ENCODE data around the gene C2CD2L.
A peak's percentile ranks its signal among the peaks of the same experiment; 100 is the strongest.
"Not testable (repeated sequence)": the region's sequence is repeated elsewhere in the genome, so short reads cannot be mapped to it uniquely, and the experiment has no call there.

The C2CD2L gene

DNA sequence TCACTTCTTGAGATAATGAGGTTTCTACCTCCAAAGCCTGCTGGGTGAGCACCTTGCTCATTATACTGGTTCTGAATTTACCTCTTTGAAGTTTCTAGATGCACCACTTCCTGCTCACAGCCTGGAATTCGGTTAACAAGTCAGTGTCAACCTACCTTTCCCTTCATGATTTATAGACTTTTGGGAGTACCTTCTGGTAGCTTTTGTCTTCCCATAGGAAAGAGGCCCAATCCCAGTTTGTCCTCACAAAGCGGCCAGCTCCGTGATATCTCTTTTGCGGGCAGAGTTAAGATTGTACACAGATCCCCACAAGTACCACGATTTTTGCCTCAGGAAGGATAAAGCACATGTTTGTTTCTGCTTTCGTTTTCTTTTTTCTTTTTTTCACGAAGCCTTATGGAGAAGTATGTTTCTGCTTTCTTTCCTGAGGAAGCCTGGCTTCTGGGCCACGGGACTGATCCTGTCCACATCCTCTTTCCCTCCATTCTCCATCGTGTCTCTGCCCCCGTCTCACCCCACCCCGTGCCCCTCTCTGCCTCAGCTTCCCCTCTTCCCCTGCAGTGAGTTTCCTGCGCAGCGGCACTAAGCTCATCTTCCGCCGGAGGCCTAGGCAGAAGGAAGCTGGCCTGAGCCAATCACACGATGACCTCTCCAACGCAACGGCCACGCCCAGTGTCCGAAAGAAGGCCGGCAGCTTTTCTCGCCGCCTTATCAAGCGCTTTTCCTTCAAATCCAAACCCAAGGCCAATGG is 8.5 kb downstream of the C2CD2L start:
- DNase-seq (ENCODE audit: low read depth, low spot score), result no peak

- DNase-seq (ENCODE audit: low read depth, low spot score), result no peak
These were observed 9.1 kb downstream of the C2CD2L start for GRCh38 chr11:119116235-119116594.

DNA sequence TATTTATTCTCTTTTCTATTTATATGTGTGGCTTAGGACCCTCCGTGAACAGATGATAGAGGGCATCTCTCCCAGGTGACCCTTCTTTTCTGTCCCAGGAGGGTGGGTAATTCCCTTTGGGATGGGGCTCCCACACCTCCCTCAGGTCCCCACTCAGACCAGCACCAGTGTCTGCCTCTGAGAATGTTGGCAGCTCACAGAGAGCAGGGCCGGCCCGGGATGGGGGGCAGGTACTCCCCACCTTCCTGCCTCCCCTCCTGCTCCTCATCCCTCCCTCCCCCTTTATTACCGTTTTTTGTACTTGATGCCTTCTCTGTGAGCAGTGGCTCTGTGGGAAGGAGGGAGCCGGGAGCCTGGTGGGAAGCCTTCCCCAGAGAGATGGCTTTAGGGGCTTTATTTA is 9.5 kb downstream of the C2CD2L start:
- DNase-seq (ENCODE audit: low read depth, low spot score), result no peak

DNA sequence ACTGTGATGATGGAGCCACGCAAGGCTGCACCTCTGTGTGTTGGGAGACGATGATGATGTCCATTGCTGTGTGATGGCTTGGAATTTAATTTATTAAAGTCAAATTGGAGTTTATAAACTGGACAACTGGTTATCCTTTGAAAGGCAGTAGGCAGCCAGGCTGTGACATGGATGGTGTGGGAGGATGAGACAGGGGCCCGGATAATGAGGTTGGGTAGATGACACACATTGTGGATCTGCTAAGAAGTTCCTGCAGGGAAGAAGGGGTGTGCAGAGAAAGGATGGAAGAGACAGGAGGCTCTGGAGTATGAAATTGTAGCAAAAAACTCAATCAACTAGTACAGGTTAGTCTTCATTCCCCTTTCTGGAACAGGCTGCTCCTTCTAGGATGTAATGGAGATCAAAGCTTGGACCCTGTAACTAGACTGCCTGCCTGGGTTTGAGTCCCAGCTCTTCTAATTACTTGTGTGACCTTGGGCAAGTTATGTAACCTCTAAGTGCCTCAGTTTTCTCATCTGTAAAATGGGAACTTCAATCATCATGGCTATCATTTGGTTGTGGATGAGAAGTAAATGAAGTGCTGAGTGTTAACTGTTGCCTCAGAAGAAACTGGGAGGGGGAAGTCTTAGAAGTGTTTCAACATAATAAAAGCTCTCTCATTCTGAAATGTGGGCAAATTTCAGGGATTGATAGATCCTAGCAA is 10.0 kb downstream of the C2CD2L start:
- DNase-seq (ENCODE audit: low read depth, low spot score), result no peak

DNA sequence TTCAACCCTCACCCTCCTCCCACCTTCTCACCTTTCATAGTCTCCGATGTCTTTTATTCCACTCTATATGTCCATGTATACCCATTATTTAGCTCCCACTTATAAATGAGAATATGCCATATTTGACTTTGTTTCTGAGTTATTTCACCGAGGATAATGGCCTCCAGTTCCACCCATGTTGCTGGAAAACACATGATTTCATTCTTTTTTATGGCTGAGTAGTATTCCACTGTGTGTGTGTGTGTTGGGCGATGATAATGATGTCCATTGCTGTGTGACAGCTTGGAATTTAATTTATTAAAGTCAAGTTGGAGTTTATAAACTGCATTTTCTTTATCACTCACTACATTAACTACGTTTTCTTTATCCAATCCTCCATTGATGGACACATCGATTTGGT is 11.1 kb downstream of the C2CD2L start:
- DNase-seq (ENCODE audit: low read depth, low spot score), result no peak

DNA sequence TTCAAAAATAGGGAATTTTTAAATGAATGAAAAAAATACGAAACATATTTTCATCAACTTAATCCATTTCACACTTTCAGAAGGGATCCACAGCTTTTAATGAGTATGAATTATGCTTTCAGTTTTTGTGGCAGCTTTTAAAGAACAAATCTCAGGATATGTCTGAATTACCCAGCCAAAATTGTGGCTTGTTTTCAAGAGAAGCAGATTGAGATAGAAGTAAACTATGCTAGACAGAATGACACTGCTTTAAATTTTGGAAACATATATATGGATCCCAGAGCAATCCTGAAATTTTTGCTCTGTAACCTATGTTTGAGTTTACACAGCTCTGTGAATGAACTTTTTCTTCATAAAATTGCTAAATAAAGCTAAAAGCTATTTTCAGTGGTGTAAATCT is 11.8 kb downstream of the C2CD2L start:
- DNase-seq (ENCODE audit: low read depth, low spot score), result no peak

GRCh38 chr11:119120639-119121007 is 13.5 kb downstream of the C2CD2L start:
- DNase-seq (ENCODE audit: low read depth, low spot score), result no peak

- peak; percentile 98 for DNase-seq (ENCODE audit: low read depth, low spot score)
These were observed 14.1 kb downstream of the C2CD2L start, which contains the start of gene HINFP for GRCh38 chr11:119121008-119121810. Gene HINFP (plus strand): TSS chr11:119121580. CDS start chr11:119126945, 5,365 bp downstream.

DNA sequence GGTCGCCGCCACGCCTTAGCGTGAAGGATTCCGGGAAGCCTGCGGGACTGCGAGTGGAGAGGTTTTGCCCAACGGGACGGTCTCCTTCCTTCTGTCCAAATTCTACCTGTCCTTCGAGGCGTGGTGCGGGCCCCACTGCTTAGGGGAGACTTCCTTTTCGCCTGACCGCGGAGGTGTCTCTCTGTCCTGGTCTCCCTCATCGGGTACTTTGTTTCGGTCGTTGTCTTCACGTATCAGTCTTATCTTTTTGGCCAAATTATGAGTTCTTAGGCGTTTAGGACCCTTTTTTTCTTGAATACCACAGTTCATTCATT is 14.6 kb downstream of the C2CD2L start:
- DNase-seq (ENCODE audit: low read depth, low spot score), result no peak

GRCh38 chr11:119125821-119126220 is 18.7 kb downstream of the C2CD2L start:
- DNase-seq (ENCODE audit: low read depth, low spot score), result no peak

GRCh38 chr11:119126675-119127268 is 19.6 kb downstream of the C2CD2L start:
- DNase-seq (ENCODE audit: low read depth, low spot score), result no peak

- no peak for DNase-seq (ENCODE audit: low read depth, low spot score)
These were observed 23.5 kb downstream of the C2CD2L start for GRCh38 chr11:119130662-119131061.

DNA sequence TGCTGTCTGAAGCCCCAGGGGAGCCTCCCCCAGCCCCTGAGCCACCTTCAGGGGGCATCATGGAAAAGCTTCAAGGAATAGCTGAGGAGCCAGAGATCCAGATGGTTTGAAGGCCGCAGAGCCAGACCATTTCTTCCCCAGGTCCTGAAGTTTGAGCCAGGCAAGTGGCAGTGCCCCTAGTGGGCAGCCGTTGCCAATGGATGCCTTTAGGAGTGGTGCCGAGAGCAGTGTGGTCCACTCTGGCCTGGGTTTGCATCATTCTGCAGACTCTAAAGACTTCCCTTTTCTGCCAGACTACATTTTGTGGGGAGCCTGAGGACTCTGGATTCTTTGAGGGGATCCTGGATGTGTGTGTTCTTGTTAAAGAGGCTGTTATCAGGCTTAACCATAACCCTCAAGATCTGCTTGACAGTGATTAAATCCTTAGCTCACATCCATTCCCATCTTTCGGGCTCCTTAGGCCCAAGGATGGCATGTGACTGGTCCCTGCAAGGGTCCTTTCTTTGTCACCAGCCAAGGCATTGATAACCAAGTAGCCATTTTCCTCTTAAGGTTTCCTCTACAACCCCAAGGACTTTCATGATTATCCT is 27.3 kb downstream of the C2CD2L start:
- no peak for DNase-seq (ENCODE audit: low read depth, low spot score)

DNA sequence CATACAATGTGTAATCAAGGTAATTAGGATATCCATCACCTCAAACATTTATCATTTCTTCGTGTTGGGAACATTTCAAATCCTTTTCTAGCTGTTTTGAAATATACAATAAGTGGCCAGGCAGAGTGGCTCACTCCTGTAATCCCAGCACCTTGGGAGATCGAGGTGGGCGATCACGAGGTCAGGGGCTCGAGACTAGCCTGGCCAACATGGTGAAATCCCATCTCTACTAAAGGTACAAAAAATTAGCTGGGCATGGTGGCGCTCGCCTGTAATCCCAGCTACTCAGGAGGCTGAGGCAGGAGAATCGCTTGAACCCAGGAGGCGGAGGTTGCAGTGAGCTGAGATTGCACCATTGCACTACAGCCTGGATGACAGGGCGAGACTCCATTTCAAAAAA is 32.1 kb downstream of the C2CD2L start:
- not testable (repeated sequence) for DNase-seq (ENCODE audit: low read depth, low spot score)

GRCh38 chr11:119144825-119145486 is 37.8 kb downstream of the C2CD2L start:
- peak; percentile 36 for DNase-seq (ENCODE audit: low read depth, low spot score)

GRCh38 chr11:119145551-119145950 is 38.4 kb downstream of the C2CD2L start:
- no peak for DNase-seq (ENCODE audit: low read depth, low spot score)

- no peak for DNase-seq (ENCODE audit: low read depth, low spot score)
These were observed 40.6 kb downstream of the C2CD2L start for GRCh38 chr11:119147604-119148333.

DNA sequence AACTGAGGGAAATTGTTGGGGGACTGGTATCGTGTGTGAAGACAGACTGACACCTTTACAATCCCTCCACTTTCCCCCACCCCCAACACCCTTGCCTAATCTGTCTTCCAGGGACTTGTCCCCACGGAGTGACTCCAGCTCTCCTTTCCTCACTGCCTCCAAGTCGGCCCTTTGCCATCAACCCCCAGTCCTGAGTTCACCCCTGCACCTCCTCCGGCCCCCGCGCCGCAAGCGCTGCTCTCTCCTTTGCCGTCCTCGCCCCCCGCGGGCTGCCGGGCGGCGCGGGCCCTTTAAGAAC is 41.5 kb downstream of the C2CD2L start:
- no peak for DNase-seq (ENCODE audit: low read depth, low spot score)

DNA sequence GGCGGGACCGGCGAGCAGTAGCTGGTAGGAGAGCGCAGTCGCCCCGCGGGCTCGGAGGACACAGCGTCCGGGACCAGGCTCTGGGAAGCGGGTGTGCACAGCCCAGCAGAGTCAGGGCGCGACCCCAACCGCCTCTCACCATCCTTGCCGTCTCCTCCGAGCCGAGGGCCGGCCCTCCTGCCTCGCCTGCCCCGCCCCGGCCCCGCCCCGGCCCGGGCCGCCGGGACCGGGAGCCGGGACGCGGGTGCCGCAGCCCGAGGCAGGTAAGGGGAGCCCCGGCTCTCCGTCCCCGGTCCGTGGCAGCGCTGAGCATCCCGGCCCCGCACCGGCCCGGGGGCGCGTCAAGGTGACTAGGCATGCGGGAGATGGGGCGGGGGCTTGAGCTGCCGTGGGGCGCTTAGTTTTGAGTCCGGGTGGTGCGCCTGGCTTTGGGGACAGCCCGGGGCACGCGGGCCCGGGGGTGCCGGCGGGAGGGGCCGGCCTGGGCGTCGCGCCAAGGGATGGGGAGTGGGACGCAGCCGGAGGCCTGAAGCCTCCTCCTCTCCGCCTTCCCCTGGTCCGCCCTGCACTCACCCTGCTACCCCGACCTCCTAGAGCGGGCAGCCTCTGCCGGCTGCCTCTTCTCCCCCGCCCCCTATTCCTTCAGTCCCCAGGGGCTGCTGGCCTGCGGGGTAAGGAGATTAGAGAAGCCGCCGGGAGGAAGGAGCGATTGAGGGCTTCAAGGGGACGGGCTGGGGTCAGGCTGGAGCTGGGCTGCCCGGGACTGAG is 42.1 kb downstream of the C2CD2L start, which contains the start of gene ABCG4:
ABCG4 (plus strand) TSS at position 35 of the 768 bp plus-strand sequence. CDS start 914 bp downstream, outside the sequence.
- no peak for DNase-seq (ENCODE audit: low read depth, low spot score)

DNA sequence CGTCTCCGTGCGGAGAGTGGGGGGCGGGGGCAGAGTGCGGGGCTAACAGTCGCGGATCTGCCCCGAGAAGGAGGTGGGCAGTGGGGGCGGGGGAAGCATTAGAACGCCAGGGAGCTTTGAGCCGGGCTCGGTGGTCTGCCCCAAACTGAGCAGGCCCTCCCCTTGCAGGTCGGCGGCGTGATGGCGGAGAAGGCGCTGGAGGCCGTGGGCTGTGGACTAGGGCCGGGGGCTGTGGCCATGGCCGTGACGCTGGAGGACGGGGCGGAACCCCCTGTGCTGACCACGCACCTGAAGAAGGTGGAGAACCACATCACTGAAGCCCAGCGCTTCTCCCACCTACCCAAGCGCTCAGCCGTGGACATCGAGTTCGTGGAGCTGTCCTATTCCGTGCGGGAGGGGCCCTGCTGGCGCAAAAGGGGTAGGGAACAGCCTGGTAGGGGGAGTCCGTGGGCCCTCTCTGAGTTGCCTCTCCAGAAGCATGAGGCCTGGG is 42.7 kb downstream of the C2CD2L start:
- no peak for DNase-seq (ENCODE audit: low read depth, low spot score)
